AG04450 (cell line): ENCODE results near the gene GPX4. TPM values are rescaled to one million over a fixed set of nuclear protein-coding genes. Genes with fewer than 3 reads are reported as not detected.

ENCODE experiments used
- CTCF ChIA-PET: fragments of 300-600, 350-600 bp; formaldehyde crosslinking; extraction: SDS; loops from one replicate; lab custom pipeline; 2022; ENCODE audit warnings: antibody characterized with exemption, inconsistent platforms; lab: Charles Lee
- POLR2A ChIA-PET: fragments of 350-600 bp; formaldehyde crosslinking; extraction: SDS; loops from one replicate; lab custom pipeline; 2021; ENCODE audit warnings: antibody characterized with exemption, inconsistent platforms; lab: Yijun Ruan, JAX
- DNase-seq: peaks from one replicate; pipeline ENCODE4 v3.0.0-alpha.2; 2011; ENCODE audit warnings: low read depth, low spot score
- H3K27ac ChIP-seq: one replicate; pipeline ENCODE4 v1.5.1; 2012; ENCODE audit warnings: low read depth, low read length, control low read depth
- H3K27me3 ChIP-seq: one replicate; pipeline ENCODE4 v1.6.0; 2012; ENCODE audit warnings: low read length; ENCODE audit not compliant: control insufficient read depth, insufficient read depth
- H3K4me3 ChIP-seq: 2 replicates; pipeline ENCODE4 v1.5.1; 2011; ENCODE audit warnings: mild to moderate bottlenecking, low read depth, low read length, control low read depth
- H3K9me3 ChIP-seq: 2 replicates; pipeline ENCODE4 v1.5.1; 2012; ENCODE audit warnings: low read length; ENCODE audit not compliant: control insufficient read depth, insufficient read depth
- polyA plus RNA-seq: library from polyadenylated mRNA; depleted of rRNA; stranded (reverse); fragments of >200 nt; gene quantifications from 2 replicates; pipeline ENCODE4 v1.2.3, GENCODE V29; 2011
- TF ChIP-seq, protein P1 (sequence below): IDR thresholded peaks from 2 replicates; pipeline ENCODE4 v1.5.1; 2011; ENCODE audit warnings: low read depth, low read length, control low read depth, inconsistent platforms

The GPX4 gene
- polyA plus RNA-seq, 1 experiment = 627 TPM

DNA sequence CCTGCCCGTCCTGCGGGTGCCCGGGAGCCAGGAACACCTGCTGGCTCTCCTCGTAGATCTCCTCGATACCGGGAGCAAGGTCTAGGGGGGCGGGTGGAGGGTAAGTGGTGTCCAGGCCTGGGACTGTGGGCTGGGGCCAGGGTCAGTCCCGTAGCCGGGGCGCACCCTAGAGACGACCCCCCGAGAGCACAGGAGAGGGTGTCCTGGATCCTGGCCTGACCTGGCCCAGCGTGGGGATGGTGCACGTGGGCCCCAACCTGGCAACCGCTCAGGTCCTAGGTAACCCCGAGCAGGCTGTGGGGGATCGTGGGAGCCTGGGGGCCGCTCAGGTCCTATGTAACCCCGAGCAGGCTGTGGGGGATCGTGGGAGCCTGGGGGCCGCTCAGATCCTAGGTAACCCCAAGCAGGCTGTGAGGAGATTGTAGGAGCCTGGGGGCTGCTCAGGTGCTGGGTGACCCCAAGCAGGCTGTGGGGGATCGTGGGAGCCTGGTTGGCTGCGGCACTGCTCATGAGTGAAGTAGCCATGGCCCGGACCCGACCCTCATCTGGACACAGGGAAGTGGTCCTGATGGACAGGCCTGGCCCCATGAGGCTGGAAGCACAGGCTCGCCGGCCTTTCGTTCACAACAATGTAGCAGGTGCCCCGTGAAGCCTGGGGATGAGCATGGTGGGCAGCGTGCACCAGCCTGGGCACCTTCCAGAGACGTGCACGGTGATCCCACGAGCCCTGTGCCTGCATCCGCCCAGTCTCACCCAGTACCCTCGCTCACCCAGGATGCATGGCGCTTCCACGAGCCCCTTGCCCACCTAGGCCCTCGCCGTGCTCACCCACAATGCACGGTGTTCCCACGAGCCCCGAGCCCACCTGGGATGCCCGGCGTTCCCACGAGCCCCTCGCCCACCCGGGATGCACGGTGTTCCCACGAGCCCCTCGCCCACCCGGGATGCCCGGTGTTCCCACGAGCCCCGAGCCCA is 6.2 kb downstream of the GPX4 start:
- CTCF ChIA-PET = no interaction called here

DNA sequence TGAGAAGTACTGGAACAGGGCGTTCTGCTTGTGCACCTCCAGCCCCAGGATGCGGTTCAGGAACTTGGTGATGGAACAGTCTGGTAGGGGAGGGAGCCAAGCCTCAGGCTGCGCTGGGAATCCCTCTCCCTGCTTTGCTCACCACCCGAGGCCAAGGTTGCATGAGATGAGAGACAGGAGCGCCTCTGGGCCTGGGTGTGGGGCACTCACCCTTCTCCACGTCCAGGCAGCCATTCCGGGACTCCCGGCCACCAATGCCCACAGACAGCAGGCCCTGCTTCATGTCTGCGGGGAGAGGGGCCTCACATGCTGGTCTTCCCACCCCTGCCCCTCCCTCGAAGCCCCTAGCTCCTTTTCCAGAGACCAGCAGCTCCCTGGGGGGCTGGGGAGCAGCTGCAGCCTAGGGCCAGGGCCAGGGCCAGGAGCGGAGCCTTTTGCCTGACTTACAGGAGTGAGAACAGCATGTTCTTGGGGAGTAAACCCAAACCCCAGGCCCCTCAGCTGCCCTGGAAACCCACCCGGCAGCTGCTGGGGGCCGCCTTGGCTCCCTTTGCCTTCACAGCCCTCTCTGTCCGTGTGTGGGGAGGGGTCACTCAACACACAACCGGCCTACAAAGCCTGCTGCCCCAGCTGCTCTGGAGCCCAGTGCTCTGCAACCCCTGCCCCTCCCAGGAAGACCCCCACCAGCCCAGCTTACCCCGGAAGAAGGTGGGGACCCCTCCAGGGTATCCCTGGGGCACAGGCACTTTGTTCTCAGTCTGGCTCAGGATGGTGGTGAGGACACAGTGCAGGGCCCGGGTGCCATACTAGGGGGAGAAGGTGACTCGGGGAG is 7.2 kb downstream of the GPX4 start:
- CTCF ChIA-PET = interaction anchor here (3.6 kb wide), 1 partner anchor 82 kb away, joined by 52 read pairs; no protein-coding TSS in a partner anchor
- DNase-seq = no peak
- TF ChIP-seq, protein P1, sequence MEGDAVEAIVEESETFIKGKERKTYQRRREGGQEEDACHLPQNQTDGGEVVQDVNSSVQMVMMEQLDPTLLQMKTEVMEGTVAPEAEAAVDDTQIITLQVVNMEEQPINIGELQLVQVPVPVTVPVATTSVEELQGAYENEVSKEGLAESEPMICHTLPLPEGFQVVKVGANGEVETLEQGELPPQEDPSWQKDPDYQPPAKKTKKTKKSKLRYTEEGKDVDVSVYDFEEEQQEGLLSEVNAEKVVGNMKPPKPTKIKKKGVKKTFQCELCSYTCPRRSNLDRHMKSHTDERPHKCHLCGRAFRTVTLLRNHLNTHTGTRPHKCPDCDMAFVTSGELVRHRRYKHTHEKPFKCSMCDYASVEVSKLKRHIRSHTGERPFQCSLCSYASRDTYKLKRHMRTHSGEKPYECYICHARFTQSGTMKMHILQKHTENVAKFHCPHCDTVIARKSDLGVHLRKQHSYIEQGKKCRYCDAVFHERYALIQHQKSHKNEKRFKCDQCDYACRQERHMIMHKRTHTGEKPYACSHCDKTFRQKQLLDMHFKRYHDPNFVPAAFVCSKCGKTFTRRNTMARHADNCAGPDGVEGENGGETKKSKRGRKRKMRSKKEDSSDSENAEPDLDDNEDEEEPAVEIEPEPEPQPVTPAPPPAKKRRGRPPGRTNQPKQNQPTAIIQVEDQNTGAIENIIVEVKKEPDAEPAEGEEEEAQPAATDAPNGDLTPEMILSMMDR = no peak
- POLR2A ChIA-PET = interaction anchor here (0.6 kb wide), 2 partner anchors 74 to 607 kb away, joined by 3 to 7 read pairs; no protein-coding TSS in a partner anchor
- Histone ChIP-seq H3K4me3 (no peak overlapping the region), H3K27me3 (no peaks in the 10 kb centered on the region), H3K9me3 (peaks cover 19% of the 10 kb centered on the region; the same call in 1 of the 2 replicates), H3K27ac (peak overlapping the region; percentile 31)

More for the DNA sequence above, 6.2 kb downstream of the GPX4 start:
- no peak for DNase-seq
- Histone ChIP-seq H3K4me3 (no peak overlapping the region), H3K27ac (no peak overlapping the region), H3K9me3 (peaks cover 19% of the 10 kb centered on the region; the same call in 1 of the 2 replicates), H3K27me3 (no peaks in the 10 kb centered on the region)
- POLR2A ChIA-PET = no interaction called here
- TF ChIP-seq, protein P1 = no peak

DNA sequence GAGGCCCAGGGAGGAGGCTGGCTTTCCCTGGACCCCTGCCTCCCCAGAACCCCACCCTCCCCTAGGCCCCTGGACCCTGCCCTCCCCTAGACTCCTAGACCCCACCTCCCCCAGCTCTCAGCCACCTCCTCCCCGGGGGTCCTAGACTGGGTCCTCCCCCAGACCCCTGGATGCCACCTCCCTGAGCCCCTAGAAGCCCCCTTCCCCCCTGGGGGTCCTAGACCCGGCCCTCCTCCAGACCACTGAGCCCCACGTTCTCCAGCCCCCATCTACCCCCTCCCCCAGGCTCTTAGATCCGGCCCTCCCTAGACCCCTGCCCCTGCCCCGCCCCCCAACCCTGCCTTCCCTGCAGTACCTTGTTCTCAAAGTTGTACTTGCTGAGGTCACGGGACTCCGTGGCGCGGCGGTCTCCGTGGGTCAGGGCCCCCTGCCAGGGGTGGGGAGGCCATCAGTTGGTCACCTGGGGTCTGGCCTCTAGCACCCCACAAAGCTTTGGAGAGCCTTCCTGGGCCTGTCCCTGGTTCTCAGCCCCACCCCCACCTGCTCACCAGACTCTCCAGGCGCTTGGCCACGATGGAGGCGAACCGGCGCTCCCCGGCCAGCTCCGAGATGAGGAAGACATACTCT is 8.0 kb downstream of the GPX4 start:
- Histone ChIP-seq H3K4me3 (no peak overlapping the region), H3K27ac (no peak overlapping the region), H3K9me3 (peaks cover 22% of the 10 kb centered on the region; the same call in 1 of the 2 replicates), H3K27me3 (no peaks in the 10 kb centered on the region)
- no peak for DNase-seq
- TF ChIP-seq, protein P1 = no peak
- CTCF ChIA-PET = interaction anchor here (3.6 kb wide), 1 partner anchor 82 kb away, joined by 52 read pairs; no protein-coding TSS in a partner anchor
- POLR2A ChIA-PET = interaction anchor here (0.6 to 1.1 kb wide), 3 partner anchors 10 to 87 kb away, joined by 3 to 7 read pairs (median 7); no protein-coding TSS in a partner anchor

DNA sequence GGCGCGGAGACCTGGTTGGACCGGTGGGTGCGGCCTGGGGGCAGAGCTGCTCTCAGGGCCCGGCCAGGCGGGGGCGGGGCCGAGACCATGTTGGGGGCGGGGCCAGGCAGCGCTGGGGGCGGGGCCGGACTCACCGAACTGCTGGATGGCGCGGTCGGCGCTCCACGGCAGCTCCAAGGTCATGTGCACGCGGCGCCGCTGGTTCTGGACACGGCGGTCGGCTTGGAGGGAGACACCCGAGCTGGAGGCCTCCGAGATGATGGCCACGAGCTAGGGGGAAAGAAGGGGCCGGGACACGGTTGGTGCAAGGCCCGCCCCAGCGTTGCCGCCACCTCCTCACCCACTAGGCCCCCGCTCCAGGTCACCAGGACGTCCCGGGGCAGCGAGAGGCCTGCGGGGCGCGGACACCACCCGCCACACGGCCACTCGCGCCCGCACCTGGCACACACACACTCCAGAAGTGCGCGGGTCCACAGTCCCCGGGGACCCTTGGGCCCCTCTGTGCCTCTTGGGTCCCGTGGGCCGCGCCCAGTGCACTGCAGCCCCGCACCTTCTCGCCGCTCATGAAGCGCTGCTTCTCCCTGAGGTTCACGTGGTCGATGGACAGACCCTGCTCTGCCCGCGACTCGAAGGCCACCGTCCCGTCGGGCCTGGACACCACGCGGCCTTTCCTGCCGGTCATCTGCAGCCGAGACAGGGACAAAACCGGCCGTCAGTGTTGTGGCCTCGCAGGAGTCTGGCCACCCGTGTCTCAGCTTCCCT is 8.7 kb downstream of the GPX4 start:
- ChIA-PET POLR2A (interaction anchor here (0.6 to 1.5 kb wide), 4 partner anchors 9 to 141 kb away, joined by 3 to 22 read pairs (median 6); partner anchors contain the start of gene GPX4), CTCF (interaction anchor here (1.1 to 3.6 kb wide), 11 partner anchors 9 to 161 kb away, joined by 3 to 52 read pairs (median 6); partner anchors contain the start of genes ATP5F1D and GPX4)
- Histone ChIP-seq H3K27ac (no peak overlapping the region), H3K27me3 (no peaks in the 10 kb centered on the region), H3K4me3 (no peak overlapping the region), H3K9me3 (peaks cover 22% of the 10 kb centered on the region; the same call in 1 of the 2 replicates)
- DNase-seq = no peak
- TF ChIP-seq, protein P1 = no peak
